DMS79 treated with DMSO at 0.1 percent for 48 hours (cell line): Measurements from ENCODE around the gene COX19.
"Not testable (repeated sequence)": the region's sequence is repeated elsewhere in the genome, so short reads cannot be mapped to it uniquely, and the experiment has no call there.

ENCODE experiments used
- DNase-seq: peaks from one replicate; lab custom pipeline; 2025; lab: John Stamatoyannopoulos, UW

COX19 gene

GRCh38 chr7:943793-944192 is 31.6 kb downstream of the COX19 start:
- not testable (repeated sequence) for DNase-seq

- DNase-seq, result no peak
These were observed 34.5 kb downstream of the COX19 start for GRCh38 chr7:940599-941408.

- no peak for DNase-seq
These were observed 35.5 kb downstream of the COX19 start for GRCh38 chr7:939843-940242.

DNA sequence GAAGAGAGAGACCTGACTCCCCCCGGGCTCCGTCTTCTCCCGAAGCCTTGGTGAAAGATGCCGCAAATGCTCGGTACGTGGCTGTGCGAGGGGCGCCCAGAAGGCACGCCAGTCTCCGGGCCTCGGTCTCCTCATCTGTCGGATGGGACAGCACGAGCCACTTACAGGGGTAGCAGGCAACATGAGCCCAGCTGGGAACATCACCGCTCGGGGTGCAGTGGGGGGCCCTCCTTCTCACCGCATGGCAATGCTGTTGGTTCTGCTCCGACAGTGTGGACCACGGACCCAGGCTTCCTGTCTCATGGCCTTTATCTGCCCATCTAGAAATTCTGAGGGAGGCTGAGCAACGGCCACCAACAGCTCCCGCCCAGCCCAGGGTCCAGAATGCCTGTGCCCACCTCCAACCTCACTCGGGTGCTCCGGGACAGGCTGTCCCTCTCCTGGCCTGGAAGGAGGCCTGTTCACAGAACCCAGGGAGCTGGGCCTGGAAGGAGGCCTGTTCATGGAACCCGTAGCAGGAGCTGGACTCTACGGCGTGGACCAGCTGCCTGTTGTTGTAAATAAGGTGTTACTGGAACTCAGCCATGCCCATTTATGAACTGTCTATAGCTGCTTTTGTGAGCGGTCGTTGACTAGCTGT is 36.7 kb downstream of the COX19 start:
- DNase-seq, result no peak

DNA sequence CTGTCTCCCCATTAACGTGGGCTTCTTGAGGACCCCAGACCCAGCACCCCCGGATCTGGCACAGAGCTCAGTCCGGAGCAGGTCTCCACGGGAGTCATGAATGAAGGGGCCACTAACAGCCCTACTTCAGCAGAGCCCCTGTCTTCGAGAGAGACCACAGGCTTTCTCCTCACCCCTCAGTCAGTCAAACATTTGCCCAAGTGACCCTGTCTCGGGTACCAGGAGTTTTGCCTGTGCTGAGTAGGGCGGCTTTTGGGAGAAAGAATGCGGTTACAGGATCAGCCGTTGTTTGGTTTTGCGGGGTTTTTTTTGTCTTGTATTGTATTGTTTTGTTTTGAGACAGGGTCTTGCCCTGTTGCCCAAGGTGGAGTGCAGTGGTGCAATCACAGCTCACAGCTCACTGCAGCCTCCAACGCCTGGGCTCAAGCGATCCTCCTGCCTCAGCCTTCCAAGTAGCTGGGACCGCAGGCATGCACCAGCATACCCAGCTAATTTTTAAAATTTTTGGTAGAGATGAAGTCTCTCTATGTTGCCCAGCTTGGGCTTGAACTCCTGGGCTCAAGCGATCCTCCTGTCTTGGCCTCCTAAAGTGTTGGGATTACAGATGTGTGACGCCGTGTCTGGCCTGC is 37.4 kb downstream of the COX19 start:
- DNase-seq, result no peak

DNA sequence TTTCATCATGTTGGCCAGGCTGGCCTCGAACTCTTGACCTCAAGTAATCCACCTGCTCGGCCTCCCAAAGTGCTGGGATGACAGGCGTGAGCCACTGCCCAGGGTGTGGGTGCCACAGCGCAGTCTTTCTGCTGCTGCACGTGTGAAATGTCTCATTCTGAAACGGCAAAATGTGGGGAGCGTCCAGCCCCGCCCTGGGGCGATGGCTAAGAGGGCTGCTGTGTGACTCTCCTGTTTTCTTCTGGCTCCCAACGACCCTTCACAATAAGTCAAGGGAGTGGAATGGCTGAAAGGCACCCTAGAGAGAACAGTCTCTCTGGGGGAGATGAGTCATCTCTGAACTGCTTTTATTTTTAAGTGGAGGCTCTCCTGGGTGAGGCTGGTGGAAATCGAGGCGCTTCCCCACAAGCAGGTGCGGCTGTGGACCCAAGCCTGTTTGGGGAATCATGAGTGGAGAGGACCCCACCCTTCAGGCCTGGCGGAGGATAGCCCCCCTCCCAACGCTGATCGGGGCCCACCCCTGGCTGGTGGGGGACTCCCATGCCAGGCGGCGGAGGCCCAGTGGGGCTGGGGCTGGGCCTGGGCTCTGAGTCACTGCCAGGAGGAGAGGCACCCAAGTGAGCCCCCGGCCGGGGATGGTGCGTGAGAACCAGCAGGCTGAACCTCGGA is 38.8 kb downstream of the COX19 start:
- DNase-seq, result no peak

DNA sequence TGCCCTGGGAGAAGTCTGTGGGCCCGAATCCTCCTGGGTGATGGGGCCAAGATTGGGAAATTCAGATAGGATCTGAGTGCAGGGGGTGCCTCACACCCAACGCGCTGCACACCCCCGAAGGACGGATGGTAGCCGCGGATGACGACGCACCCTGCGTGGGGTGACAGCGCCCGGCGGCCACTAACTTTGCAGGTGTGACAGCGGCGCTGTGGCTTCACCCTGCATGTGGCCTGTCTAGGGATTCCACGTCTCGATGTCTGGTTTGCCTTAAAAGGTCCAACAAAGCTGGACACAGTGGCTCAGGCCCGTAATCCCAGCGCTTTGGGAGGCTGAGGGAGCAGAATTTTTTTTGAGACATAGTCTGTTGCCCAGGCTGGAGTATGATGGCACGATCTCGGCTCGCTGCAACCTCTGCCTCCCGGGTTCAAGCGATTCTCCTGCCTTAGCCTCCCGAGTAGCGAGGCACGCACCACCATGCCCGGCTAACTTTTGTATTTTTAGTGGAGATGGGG is 39.4 kb downstream of the COX19 start:
- DNase-seq, result no peak

DNA sequence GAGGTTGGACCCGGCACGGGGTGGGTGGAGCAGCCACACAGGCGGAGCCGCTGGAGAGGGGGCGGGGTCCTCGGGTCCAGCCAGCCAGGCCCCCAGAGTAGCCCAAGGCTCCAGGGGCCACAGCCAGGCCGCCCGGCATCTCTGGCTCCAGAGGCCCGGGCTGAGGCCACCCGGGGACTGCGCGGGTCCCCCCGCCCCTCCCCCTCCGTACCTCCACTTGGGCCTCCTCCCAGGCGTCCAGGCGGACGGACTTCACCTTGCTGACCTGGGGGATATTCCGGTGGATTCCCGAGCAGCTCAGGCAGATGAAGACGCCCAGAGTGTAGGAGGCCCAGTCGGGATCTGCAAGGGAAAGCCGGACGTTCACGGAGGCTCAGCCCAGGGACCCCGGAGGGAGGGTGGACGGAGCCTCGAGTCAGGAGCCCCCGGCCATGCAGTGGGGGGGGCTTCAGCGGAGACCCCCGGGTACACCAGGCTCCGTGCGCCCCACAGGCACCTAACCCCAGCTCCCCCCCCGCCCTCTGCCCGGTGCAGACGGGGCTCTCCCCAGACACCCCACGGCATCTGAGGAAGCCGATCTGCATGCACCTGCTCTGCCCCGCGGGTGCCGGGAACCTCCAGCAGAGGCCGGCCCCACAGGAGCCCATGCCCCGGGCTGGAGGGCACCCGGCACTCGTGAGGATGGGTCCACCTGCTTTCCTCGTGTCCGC is 40.0 kb downstream of the COX19 start:
- DNase-seq, result no peak

- no peak for DNase-seq
These were observed 40.7 kb downstream of the COX19 start for GRCh38 chr7:934469-935163.

- no peak for DNase-seq
These were observed 42.7 kb downstream of the COX19 start for GRCh38 chr7:932651-932975.

DNA sequence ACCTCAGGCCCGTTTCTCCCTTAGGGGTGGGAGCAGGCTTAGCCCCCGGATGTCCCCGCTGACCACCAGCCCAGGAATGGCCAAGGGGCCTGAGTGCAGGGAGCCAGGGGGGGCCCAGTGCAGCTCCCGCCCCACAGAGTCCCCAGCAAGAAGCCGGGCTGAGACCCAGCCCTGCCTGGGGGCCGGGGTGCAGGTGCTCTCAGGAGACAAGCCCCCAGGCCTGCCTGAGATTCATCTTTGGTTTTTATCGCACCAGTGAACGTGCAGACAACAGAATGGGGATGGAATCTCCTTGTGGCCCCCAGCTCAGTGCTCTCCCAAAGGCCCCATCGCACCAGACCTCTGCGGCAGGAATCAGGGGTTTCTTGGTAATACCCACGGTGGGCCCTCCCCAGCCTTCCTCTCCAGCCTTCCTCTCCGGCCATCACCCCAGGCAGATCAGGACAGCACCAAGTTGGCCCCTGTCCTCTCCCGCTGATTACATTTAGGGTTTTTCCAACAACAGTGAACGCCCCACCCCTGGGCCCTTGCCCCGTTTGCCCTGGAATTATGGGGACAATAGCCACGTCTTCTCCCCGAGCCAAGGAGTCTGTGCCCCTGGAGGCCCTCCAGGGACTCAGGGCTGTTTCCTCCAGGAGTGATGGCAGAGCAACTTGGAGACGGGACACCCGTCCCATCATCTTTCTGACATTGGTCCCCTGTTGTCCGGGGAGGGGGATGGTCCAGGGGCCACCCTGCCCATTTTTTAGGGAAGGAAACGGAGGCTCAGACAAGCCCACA is 43.3 kb downstream of the COX19 start:
- DNase-seq, result no peak

DNA sequence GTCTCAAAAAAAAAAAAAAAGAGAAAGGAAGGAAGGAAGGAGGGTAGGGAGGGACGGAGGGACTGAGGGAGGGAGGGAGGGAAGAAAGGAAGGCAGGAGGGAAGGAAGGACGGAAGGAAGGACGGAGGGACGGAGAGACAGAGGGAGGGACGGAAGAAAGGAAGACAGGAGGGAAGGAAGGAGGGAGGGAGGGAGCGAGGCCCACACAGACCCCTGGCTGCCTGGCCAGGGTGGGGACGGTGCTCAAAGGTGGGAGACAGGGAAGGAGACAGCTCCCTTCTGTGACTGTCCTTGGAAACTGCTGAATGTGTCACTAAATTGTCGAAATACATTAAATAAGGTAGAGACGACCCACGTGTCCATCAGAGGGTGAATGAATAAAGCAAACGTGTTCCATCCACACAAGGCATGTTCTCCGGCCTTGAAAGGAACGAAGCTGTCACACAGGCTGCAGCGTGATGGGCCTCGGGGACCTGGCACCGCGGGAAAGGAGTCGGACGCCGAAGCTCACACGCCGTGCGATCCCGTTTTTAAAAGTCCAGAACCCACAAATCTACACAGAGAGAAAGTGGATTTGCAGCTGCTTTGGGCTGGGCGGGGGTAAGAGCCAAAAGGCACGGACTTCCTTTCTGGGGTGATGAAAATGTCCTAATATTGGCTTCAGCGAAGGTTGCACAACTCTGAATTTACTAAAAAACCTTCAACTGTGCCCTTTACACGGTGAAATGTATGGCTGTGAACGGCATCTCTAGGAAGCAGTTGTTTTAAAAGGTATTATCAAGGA is 44.2 kb downstream of the COX19 start:
- no peak for DNase-seq

- DNase-seq, result no peak
These were observed 46.0 kb downstream of the COX19 start for GRCh38 chr7:929311-929711.

DNA sequence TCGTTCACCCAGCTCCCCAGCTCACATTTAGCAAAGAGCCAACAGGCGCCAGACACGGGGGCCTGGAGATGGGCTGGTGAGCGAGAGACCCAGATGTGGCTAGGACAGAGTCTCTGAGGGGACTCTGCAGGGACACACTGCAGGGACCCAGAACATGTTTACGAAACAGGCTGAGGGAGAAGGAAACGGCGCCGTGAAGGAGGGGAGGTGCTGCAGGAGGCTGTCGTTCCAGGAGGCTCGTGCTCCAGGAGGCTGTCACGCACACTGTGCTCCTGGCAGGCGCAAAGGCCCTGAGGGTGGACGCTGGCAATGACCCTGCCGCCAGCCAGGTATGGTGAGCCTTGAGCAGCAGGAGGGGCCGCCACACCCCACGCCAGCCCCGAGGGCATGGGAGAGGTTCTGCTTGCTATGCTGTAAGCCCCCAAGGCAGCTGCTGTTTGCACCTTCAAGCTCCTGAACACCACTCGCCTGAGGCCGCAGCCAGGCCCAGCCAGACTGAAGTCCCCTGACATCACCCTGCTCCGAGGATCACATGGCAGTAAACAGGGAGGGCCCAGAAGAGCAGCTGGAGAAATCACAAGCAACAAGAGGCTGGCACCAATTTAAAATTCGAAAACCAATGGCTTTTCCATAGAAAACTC is 48.2 kb downstream of the COX19 start:
- DNase-seq, result no peak

DNA sequence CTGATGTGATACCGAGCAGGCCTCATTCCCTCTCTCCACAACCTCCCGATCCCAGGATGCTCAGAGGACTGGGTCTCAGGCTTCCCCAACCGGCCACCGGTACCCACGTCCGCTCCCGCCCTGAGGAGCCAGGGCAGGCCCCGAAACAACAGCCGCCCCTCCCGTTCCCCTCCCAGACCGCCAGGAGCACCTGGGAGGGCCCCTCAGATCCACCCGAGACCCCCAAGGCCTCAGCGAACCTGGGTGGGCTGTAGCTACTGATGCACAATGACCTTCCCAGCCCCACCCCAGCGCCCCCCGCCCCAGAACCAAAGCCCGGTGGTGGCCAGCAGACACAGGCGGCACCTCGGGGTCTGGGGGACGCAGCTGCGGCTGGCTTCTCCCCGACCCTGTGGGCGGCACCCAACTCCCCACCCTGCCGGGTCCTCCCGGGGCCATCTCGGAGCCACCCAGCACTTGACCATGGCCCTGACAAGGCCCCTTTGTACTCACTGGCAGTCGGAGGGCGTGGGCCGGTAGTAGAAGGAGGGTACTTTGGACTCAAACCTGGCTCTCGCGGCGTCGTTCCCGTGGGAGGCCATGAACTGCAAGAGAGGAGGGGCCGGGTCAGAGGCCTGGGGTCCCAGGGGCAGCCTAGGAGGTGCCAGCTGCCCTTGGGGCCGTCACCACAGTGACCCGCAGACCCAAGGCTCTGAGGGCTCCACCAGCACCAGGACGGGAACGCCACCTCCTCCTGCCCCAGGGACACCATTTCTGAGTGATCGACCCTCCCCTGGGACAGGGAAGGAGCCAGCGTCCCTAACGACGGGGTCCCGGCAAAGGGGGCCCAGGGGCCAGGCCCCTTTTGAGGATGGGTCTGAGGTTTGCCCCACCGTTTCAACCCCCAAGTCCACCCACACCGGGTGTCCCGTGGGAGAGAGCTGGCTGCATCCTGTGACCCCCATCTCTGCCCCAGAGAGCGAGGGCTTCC is 49.0 kb downstream of the COX19 start:
- no peak for DNase-seq

- DNase-seq, result no peak
These were observed 49.7 kb downstream of the COX19 start for GRCh38 chr7:925601-926000.

DNA sequence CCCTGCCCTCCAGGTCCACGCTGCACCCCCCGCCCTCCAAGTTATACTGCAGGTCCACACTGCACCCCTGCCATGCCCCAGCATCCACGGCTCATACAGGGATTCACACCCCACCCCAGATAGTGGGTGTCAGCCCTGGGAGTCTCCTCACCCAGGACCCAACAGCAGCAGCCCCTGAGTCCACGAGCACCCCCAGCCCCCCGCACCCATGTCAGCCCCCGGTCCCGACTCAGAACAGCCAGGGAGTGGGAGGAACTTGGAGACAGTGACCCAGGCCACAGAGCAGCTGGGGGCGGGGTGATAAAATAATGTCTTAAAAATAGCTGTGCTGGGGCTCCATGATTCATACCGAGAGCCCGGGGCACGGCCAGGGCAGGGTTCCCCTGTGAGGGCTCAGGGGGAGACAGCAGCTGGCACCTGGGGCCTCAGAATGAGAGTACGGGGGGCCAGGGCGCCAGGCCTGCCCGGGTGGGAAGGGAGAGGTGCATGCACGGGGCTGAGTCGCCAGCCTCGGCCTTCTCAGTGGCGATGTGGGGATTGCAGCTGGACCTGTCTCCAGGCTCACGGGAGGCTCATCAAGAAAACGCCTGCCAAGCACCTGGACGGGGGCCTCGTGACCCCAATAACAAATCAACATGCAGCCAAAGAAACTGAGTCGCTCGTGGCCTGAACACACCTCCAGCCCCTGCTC is 50.7 kb downstream of the COX19 start:
- no peak for DNase-seq
